ENCODE data around the gene MDM4. TPM values are rescaled to one million over a fixed set of nuclear protein-coding genes. Genes with fewer than 3 reads are reported as not detected.

Gene MDM4
- total RNA-seq, 1 experiment from 2014 or later: 49.6 TPM

- Histone ChIP-seq H2BK12ac (ENCODE audit: insufficient read length, low read depth, low read length) (no peak overlapping the region), H3K4me2 (ENCODE audit: insufficient read depth, insufficient read length, low read length) (no peak overlapping the region), H3K23ac (ENCODE audit: insufficient read length, low read depth, low read length) (no peak overlapping the region), H2BK120ac (ENCODE audit: low read depth, low read length, poor library complexity, severe bottlenecking) (no peak overlapping the region), H4K5ac (ENCODE audit: insufficient read length, low read depth, low read length) (no peak overlapping the region), H2AFZ (ENCODE audit: low read length) (no peak overlapping the region), H2BK5ac (ENCODE audit: insufficient read length, low read length) (no peak overlapping the region), H3K4me1 (ENCODE audit: insufficient read depth, low read length) (no peaks in the 10 kb centered on the region), H3K79me1 (ENCODE audit: insufficient read depth, low read depth, low read length, poor library complexity, severe bottlenecking) (no peaks in the 10 kb centered on the region), H3K9me3 (ENCODE audit: control insufficient read depth, low read depth, low read length) (no peaks in the 10 kb centered on the region), H3K4ac (ENCODE audit: low read depth, low read length) (no peak overlapping the region), H4K91ac (ENCODE audit: insufficient read length, low read depth, low read length) (no peak overlapping the region), H3K9ac (ENCODE audit: extremely low read depth, insufficient read length, low read length) (no peak overlapping the region), H3K56ac (ENCODE audit: insufficient read length, low read depth, low read length) (no peak overlapping the region), H2AK5ac (ENCODE audit: insufficient read length, low read length) (no peak overlapping the region), H3K27ac (ENCODE audit: insufficient read length, low read depth, low read length) (no peak overlapping the region), H3K18ac (ENCODE audit: insufficient read length, low read depth, low read length) (no peak overlapping the region), H3K23me2 (ENCODE audit: insufficient read length, low read depth, low read length, poor library complexity, severe bottlenecking) (no peaks in the 10 kb centered on the region), H3K79me2 (ENCODE audit: insufficient read depth, low read length) (no peaks in the 10 kb centered on the region), H3T11ph (ENCODE audit: low read length) (no peak overlapping the region), H4K20me1 (ENCODE audit: control insufficient read depth, insufficient read depth, insufficient read length) (no peaks in the 10 kb centered on the region), H2BK15ac (ENCODE audit: low read depth, low read length) (no peak overlapping the region), H3K27me3 (ENCODE audit: insufficient read depth, low read length) (no peaks in the 10 kb centered on the region), H2BK20ac (ENCODE audit: low read depth, low read length, poor library complexity, severe bottlenecking) (no peak overlapping the region), H4K8ac (replicated peaks; ENCODE audit: insufficient read length, low read depth, low read length) (no peak overlapping the region), H3K14ac (ENCODE audit: insufficient read depth, low read length) (no peak overlapping the region)
- H3K4me1 Mint-ChIP-seq: peaks cover 4 to 5% of the 10 kb centered on the region in 2 experiments
- no peak overlapping the region; a peak in 1 of 5 replicates for H3K4me3 Mint-ChIP-seq
- peaks cover 3% of the 10 kb centered on the region; the same call in 1 of the 2 replicates for H3K27me3 Mint-ChIP-seq (ENCODE audit: low read depth)
- no peak overlapping the region for H3K27ac Mint-ChIP-seq
- no CpG with 5 or more reads among the region's 9 CpGs for WGBS (ENCODE audit: extremely low coverage, insufficient read length, low lambda C conversion rate)
- H3K9me3 Mint-ChIP-seq: peaks cover 5% of the 10 kb centered on the region in 2 experiments; a peak in 3 of 5 replicates
- no peak for TF ChIP-seq CTCF (conservative IDR thresholded peaks at IDR 0.05)
- no peak for DNase-seq
- peaks cover 0 to 2% (median 0%) of the 10 kb centered on the region in 3 experiments; a peak in 1 of 7 replicates for H3K36me3 Mint-ChIP-seq (ENCODE audit: insufficient read depth in 1 of 3, low read depth in 3 of 3)
These were observed 7.0 kb upstream of the MDM4 start for GRCh38 chr1:204509186-204509635.

All from H9 (cell line).